SK-N-SH (cell line): ENCODE measurements around the gene NOTUM.

Source experiments
- FOXJ3 ChIP-seq: sonication (generic); formaldehyde crosslinking; IDR thresholded peaks from 2 replicates; pipeline ENCODE4 v1.5.1; 2020; ENCODE audit warnings: mild to moderate bottlenecking, missing genetic modification reagents
- JUND ChIP-seq: IDR thresholded peaks from 2 replicates; pipeline ENCODE4 v1.4.0; 2012
- MXI1 ChIP-seq: IDR thresholded peaks from 2 replicates; pipeline ENCODE4 v1.6.1; 2012; ENCODE audit warnings: mild to moderate bottlenecking, low read depth, low read length, improper control_type of control experiment
- NFIC ChIP-seq: IDR thresholded peaks from 2 replicates; pipeline ENCODE4 v1.4.0; 2012; ENCODE audit warnings: borderline replicate concordance
- TCF12 ChIP-seq: IDR thresholded peaks from 2 replicates; pipeline ENCODE4 v1.4.0; 2012
- TF ChIP-seq, protein P1 (sequence below): fragments of 200-600 bp; sonication (generic); IDR thresholded peaks from 2 replicates; pipeline ENCODE4 v1.6.1; 2017; ENCODE audit warnings: antibody characterized with exemption, mild to moderate bottlenecking, moderate library complexity
- TF ChIP-seq, protein P2 (sequence below): IDR thresholded peaks from 2 replicates; pipeline ENCODE4 v1.4.0; 2012; ENCODE audit warnings: low read depth, borderline replicate concordance

DNA sequence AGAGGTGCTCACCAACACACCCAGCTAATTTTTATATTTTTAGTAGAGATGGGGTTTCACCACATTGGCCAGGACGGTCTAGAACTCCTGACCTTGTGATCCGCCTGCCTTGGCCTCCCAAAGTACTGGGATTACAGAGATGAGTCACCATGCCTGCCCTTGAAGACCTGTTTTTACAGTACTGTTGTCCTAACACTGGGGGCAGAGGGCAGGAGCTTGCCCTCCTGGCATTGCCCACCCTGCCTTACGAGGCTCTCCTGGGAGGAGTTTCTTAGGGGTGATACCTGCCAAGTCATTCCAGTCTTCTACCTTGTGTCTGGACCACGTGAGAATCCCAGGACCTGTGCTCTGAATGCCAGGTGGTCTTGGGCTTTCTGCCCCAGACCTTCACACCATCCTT lies 19.1 kb upstream of the NOTUM start:
- TF ChIP-seq, protein P1, sequence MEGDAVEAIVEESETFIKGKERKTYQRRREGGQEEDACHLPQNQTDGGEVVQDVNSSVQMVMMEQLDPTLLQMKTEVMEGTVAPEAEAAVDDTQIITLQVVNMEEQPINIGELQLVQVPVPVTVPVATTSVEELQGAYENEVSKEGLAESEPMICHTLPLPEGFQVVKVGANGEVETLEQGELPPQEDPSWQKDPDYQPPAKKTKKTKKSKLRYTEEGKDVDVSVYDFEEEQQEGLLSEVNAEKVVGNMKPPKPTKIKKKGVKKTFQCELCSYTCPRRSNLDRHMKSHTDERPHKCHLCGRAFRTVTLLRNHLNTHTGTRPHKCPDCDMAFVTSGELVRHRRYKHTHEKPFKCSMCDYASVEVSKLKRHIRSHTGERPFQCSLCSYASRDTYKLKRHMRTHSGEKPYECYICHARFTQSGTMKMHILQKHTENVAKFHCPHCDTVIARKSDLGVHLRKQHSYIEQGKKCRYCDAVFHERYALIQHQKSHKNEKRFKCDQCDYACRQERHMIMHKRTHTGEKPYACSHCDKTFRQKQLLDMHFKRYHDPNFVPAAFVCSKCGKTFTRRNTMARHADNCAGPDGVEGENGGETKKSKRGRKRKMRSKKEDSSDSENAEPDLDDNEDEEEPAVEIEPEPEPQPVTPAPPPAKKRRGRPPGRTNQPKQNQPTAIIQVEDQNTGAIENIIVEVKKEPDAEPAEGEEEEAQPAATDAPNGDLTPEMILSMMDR, result no peak
- no peak for TF ChIP-seq FOXJ3 (CRISPR knock-in tag)
- TF ChIP-seq, protein P2, sequence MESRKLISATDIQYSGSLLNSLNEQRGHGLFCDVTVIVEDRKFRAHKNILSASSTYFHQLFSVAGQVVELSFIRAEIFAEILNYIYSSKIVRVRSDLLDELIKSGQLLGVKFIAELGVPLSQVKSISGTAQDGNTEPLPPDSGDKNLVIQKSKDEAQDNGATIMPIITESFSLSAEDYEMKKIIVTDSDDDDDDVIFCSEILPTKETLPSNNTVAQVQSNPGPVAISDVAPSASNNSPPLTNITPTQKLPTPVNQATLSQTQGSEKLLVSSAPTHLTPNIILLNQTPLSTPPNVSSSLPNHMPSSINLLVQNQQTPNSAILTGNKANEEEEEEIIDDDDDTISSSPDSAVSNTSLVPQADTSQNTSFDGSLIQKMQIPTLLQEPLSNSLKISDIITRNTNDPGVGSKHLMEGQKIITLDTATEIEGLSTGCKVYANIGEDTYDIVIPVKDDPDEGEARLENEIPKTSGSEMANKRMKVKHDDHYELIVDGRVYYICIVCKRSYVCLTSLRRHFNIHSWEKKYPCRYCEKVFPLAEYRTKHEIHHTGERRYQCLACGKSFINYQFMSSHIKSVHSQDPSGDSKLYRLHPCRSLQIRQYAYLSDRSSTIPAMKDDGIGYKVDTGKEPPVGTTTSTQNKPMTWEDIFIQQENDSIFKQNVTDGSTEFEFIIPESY, result no peak
- no peak for TF ChIP-seq TCF12
- TF ChIP-seq JUND, result no peak
- no peak for TF ChIP-seq MXI1
- TF ChIP-seq NFIC, result no peak
